HG03097 (cell line): ENCODE data around the gene RGL4.

Experiments used
- ATAC-seq: cut with Tn5 transposase; IDR thresholded peaks from one replicate; pipeline ENCODE4 v1.9.1; 2021; ENCODE audit not compliant: unreplicated experiment, low FRiP score

Gene RGL4

DNA sequence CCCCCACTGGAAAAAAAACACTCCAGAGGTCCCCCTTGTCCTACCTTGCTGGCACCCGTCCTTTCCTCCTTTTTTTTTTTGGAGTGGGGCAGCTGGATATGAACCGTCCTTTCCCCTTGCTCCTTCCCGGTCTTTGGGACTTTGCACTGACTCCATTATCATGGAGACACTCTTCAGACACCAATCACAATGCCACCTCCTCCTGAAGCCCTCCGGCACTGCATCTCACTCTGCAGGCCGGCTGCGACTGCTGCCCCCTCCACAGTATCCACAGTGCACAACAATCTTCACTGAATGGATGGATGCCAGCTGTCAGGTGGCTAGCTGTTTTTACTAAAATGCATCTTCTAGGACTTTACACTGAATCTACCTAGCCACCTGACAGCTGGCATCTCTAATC is 12.7 kb upstream of the RGL4 start:
- ATAC-seq, result no peak

DNA sequence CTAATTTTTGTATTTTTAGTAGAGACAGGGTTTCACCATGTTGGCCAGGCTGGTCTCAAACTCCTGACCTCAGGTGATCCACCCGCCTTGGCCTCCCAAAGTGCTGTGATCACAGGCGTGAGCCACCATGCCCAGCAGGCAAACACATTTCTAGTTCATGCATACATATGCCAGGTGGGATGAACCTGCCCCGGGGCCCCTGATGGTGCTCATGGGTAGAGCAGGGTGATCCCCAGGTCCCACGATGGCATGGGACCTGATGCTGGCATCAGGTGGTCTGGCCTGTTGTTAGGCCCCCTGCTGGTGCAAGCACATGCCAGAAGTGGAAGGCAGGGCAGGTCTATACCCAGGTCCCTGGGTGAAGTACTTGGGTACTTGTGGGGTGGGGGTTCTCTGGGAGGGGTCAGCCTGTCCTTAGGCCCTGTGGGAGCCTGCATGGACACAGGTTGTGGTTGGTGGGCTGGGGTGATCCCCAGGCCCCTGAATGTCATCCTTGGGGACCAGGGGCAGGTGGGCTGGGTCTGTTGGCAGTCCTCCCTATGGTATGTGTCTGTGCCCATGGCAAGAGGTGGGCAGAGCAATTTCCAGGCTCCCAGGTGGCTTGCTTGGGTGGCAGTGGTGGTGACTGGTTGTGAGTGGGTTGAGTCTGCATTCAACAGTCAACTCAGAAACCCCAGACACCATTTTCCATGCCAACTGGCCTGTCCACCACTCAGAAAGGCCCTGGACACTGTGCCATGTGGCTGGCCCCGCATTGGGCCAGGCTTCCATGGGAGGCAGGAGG is 9.6 kb upstream of the RGL4 start:
- ATAC-seq, result no peak

DNA sequence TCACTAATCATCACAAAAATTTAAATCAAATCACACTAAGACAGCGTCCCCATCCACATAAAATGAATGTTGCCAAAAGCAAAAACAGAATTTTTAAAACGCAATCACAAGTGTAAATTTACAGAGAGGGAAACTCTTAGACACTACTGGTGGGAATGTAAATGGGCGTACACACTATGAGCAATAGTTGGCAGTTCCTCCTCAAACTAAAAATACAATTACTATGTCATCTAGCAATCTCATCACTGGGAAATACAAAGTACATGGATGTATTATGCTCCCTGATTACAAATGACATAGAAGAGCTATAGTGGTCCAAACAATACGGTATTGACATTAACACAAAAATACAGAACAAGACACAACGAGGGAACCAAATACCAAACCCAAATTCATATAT is 8.7 kb upstream of the RGL4 start:
- ATAC-seq, result no peak

DNA sequence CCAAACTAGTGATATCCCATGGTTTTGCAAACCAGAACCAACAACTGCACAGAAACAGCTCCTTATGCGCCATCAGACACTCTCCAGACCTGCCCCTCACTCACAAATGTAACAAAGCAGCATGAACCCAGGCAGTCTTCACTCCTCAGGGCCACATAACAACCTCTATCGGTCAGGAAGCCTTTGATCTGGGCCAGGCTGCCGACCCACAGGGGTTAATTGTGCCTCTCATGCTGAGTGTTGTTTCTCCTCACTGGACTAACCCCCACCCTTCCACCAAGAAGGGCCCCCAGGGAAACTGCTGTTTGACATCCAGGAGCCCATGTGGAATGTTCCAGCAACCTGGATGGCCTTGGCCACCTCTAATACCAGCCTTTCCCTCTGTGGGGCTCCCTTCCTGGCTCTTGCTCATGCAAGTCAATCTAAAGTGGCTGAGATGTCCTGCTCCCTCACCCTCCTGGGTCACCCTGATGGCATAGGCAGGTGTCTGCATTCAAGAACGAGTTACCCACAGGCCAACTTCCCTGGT is 7.9 kb upstream of the RGL4 start:
- ATAC-seq, result no peak

DNA sequence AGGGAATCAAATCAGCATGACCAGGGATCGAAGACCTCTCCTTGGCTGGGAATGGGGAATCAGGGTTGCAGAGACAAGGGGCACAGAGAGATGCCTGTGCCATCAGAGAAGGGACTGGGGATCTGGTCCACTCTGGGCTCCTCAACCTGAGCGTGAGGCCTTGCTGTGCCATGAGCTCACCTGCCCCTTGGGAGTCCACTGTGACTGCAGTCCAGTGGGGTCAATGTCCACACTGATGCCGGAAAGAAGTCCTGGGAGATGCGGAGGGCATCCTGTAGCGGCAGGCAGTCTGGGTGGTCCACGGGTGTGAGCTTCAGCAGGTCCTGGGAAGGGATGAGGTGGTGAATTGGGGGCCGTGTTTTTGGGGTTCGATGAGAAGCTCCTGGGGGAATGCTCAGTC is 7.3 kb upstream of the RGL4 start:
- ATAC-seq, result no peak

DNA sequence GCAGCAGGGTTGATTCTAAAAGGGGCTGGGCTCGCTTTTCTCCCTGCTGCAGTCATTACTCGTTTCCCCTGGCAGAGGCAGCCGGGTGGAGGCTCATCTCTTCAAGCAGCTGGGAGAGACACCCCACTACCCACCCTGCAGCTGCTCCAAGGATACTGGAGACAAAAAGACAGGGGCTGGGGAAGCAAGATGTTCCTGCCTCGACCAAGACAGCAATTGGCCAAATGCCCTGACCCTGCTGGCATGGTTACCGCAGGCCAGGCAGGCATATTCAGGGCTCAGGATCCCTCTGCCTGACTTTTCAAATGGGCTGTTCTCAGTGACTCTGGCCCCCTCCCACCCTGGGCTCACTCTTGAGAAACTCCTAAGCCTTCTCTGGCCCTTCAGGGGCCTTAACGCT is 6.8 kb upstream of the RGL4 start:
- ATAC-seq, result no peak

DNA sequence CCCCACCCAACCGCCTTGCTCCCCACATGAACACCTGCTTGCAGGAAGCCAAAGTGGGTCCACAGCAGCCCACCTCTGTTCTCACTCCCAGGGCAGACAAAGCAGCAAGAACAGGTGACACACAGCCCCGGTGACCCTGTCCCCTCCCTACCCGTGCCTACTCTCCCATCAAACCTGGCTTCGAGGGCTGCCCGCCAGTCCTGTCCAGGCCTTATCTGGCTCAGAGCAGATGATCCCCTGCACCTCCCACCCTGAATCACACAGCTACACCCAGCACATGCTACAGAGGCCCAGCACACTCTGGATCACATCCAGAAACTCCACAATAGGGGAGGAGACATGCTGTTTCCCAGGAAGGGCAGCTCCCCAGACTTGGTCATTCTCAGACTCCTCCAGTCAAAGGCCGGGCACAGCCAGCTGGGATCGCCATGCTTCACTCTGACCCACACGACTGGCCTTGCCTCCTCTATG is 6.2 kb upstream of the RGL4 start:
- no peak for ATAC-seq

DNA sequence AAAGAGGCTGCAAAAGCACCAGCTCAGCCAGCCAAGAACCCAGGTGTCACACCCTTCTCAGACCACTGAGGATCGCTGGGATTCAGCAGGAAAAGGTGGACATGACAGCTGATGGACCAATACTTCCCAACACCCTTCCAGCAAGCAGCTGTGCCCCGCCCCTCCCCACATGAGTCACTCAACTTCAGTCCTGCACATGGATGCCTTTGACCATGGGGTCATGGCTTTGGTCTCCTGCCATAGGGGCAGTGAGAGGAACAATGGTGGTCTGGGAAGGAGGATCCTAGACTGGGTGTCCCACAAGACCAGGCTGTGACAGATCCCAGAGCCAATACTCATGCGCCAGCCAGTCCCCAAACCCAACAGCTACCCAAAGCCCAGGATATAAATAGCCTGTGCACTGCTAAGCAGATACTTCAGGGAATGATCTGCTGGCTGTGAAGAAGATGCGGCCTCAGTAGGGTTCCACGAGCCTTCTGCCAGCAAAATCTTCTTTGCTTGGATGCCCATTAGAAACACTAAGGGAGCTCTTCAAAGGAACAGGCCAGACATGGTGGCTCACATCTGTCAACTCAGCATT is 5.5 kb upstream of the RGL4 start:
- ATAC-seq, result no peak

DNA sequence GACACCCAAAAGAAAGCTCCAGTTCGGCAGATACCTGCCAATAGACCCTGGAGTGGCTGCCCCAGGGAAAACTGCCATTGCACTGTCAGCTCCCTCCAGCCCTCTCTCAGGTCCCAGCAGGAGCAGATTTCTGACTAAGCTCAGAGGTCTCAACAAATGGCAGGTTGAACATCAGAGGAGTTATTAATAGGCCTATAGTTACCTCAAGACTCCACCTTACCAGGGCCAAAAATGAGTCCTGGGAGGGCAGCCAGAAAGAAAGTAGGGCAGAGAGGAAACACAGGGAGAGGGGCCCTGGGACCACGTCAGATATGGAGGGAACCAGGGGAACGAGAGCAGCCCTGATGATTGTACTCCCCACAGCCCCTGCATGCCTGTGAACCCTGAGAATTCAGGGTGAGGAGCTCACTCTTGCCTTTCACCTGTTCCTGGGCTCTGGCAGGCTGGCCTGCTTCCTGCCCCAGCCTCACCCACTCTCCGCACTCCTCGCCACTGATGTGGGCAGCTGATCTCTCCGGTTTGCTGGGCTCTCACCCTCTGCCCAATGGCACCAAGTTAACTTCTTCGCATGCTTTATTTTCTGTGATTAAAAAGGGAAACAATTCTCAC is 4.3 kb upstream of the RGL4 start:
- ATAC-seq, result no peak

DNA sequence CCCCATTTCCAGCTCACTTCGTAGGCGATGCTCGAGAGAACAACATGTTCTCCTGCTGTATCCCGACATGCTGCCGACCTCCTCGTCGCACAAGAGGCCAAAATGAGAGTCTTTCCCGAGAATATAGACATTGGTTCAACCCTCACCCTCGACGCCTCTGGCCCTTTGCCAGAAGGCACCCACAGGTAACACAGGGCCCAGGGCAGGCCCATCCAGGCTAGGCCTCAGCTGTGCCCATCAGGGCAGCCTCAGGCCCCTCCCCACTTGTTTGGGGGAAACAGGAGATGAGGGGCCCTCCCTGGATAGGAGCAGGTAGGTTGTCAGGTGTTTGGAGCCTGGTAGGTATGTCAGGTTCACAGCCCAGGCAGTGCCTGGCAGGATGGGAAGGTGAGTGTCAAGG is 2.7 kb upstream of the RGL4 start:
- no peak for ATAC-seq

DNA sequence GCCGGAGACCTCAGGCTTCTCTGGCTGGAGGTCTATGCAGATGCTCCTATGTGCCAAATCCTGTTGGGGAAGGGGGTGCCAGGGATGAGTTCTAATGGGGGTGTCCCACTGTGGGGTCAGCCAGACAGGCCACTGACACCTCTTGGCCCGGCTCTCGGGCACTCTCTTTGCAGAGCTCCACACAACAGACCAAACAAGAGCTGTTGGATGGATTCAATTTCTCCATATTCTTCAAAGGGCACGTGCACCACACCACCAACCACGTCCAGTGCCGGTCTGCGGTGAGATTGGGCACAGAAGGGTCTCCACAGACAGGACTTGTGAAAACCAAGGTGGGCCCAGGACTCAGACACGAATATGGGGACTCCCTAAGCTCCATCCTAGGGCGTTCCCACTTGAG is 2.2 kb upstream of the RGL4 start:
- no peak for ATAC-seq

DNA sequence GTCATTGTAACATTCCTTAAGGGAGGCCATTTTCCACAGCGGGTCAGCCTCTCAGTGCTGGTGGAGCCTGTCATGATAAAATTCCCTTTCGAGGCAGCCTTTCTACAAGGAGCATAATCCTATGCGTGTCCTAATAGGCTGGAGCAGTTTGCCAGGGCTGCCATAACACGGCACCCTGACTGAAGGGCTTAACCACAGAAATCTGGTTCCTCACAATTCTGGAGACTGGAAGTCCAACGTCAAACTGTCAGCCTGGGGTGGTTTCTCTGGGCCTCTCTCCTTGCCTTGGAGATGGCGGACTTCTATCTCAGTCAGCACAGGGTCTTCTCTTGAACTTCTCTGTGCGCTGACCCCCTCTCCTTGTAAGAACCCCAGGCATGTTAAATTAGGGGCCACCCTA is 1.4 kb upstream of the RGL4 start:
- no peak for ATAC-seq

DNA sequence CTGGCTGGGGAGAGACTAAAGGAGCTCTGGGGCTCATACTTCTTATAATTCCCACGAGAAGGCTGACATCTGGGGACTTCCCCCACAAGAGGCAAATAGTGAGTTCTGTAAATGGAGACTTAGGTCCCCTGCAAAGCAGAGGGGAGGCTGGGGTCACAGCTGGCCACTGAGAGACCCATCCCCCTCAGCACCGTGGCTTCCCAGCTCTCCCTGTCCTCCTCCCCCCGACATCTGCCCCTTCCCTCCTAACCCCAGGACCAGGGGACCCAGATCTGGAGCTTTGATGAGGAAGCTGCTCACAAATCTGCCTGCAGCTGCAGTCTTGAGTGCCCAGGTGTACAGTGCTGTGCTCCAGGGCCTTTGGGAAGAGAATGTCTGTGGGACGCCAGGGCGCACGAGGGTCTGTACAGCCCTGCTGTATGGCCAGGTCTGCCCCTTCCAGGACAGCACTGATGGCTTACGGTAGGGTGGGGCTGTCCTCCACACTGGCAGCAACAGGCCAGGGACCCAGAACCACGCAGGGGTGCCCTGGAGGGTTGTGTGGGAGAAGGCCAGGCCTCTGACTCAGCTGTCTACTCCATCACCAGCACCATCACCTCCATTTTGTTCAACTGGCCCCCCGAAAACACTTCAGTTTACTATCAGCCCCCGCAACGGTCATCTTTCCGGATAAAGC is 1.1 kb downstream of the RGL4 start:
- no peak for ATAC-seq

DNA sequence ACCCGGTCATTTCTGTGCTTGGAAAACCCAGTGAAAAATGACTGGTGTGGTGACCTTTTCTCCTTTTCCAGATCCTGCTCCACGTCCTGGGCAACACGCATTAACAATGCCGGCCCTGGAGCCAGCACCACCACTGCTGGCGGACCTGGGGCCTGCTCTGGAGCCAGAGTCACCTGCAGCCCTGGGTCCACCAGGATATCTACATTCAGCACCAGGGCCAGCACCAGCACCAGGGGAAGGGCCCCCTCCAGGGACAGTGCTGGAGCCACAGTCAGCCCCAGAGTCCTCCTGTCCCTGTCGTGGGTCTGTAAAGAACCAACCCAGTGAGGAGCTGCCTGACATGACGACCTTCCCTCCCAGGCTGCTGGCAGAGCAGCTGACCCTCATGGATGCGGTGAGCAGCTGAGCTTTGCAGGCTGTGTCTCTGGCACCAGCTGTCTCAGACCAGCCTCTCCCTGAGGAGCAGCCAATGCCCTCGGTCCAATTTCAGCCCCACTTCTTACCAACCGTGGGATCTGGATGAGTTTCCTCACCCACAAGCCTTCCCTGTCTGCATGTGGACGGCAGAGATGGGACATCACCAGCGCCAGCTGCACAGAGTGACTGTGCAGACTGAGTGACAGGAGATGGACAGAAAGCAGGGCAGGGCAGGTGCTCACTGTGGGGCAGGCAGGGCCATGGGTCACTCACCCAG is 1.9 kb downstream of the RGL4 start:
- ATAC-seq, result no peak

DNA sequence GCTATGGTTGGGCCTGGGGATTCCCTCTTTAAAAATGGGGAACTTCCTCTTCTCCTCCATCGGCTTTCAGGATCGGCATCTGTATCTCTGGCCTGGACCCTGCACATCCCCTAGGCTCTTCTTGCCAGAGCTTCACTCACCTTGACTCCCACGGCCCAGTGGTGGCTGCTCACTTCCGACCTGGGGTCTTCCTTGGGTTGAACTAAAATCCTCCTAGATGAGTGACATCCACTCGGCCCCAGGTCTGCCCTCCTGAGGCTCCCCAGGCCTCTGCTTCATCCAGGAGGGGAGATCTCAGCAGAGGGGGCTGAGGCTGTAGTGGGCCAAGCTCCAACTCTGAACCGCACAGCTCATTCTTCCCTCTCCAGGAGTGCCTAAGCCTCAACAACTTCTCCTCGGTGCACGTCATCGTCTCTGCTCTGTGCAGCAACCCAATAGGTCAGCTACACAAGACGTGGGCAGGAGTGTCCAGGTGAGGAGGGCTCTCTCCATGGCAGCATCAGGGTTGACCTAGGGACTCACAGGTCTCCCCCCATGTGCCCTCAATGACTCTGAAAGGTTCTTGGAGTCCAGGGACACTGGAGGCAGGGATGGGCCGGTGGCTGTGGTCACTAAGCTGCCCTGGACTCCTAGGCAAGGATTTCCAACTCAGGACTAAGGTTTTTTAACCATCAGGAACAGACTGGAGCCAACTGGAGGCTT is 3.3 kb downstream of the RGL4 start:
- no peak for ATAC-seq

DNA sequence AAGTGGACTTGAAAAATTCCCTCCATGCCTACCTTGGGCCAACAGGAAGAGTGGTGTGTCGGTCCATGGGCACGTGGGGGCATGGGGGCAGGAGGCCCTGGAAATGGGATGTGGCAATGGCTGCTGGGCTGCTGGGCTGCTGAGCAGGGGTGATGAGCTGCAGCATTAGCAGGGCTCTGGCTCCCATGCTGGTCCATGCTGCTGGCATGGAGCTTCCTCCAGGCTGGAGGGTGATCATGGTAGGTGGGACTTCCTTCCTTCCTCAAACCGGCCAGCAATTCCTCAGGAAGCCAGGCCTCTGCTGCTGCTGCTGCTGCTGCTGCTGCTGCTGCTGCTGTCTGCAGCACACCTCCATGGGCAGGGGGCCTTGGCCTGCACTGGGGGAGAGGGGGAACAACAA is 4.3 kb downstream of the RGL4 start:
- no peak for ATAC-seq

DNA sequence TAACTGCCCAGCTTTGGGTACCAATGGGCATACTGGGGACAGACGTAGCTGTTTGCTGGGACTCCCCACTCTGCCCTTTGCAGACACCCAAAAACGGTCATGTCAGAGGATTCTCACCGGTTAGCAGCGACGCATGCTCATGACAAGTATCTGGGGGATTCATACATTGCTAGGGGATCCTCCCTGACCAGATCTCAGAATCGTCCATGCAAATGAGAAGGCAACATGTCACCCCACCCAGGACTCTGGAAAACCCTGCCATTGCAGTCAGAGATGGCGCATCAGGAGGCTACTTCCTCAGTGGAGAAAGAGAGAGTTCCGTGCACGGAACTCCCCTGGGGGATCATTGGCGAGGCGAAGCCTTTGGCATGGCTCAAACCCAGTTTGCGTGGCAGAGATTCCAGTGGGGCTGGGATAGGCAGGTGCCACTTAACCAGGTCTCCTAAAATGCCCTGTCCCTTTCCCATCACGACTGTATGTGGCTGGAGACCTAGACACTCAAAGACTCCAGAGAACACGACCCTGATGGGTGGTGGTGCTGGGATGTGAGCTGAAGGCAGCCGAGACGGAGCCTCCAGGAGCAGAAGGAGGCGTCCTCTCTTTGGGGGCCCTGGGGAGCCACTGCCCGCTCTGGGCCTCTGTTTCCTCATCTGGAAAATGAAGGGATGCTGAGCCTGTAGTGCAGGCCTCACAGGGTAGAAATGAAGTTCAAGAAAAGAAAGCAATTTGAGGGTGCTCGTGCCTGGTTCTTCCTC is 4.9 kb downstream of the RGL4 start:
- ATAC-seq, result no peak

DNA sequence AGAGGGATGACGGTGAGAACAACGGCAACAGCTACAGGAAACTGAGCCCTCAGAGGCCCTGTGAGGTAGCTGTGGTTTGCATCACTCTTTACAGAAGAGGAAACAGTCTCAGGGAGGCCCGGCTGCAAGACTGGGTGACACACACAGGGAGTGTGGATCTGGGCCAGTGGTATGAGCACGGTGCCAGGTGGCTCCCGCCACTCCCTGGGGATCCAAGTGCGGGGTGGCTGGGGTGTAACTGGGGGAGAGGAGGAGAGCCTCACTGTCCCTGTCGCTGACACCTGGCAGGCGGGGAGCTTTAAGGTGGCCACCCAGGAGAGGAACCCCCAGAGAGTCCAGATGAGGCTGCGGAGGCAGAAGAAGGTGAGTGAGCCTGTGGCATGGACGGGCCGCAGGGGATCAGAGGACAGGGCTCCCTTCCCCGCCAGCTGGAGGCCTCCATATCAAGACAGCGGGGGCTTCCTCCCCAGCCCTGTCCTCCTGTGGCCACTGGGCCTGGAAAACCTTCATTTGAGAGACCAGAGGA is 5.6 kb downstream of the RGL4 start:
- ATAC-seq, result peak; percentile 77
